Choroid plexus epithelial cell (primary cell): ENCODE measurements around the gene HLCS.

Experiments
- DNase-seq: peaks from one replicate; pipeline ENCODE4 v3.0.0-alpha.2; 2010; ENCODE audit warnings: low read depth
- H3K4me3 ChIP-seq: 2 replicates; pipeline ENCODE4 v1.5.1; 2011; ENCODE audit warnings: low read depth, mild to moderate bottlenecking, control low read depth, low read length, moderate library complexity
- TF ChIP-seq, protein P1 (sequence below): conservative IDR thresholded peaks from 2 replicates; pipeline ENCODE4 v1.5.1; 2011; ENCODE audit warnings: low read depth, mild to moderate bottlenecking, control low read depth, inconsistent platforms, low read length, moderate library complexity

Gene HLCS

DNA sequence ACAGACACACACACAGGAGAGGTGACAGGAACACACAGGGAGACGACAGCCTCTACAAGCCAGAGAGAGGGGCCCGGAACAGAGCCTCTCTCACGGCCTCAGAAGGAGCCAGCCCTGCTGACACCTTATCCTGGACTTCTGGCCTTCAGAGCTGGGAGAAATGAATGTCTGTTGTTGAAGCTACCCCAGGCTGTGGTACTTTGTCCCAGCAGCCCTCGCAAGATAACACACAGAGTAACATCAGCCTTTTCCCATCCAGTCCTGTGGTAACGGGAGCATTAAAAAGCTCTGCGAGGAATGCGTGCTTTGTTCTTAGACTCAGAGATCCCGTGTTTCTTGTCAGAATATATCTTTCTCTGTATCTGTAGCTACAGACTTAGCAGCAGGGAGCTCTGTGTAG is 136.4 kb downstream of the HLCS start:
- no peak overlapping the region for H3K4me3 ChIP-seq
- TF ChIP-seq, protein P1, sequence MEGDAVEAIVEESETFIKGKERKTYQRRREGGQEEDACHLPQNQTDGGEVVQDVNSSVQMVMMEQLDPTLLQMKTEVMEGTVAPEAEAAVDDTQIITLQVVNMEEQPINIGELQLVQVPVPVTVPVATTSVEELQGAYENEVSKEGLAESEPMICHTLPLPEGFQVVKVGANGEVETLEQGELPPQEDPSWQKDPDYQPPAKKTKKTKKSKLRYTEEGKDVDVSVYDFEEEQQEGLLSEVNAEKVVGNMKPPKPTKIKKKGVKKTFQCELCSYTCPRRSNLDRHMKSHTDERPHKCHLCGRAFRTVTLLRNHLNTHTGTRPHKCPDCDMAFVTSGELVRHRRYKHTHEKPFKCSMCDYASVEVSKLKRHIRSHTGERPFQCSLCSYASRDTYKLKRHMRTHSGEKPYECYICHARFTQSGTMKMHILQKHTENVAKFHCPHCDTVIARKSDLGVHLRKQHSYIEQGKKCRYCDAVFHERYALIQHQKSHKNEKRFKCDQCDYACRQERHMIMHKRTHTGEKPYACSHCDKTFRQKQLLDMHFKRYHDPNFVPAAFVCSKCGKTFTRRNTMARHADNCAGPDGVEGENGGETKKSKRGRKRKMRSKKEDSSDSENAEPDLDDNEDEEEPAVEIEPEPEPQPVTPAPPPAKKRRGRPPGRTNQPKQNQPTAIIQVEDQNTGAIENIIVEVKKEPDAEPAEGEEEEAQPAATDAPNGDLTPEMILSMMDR: no peak
- no peak for DNase-seq

- DNase-seq: no peak
- TF ChIP-seq, protein P1: no peak
- no peak overlapping the region for H3K4me3 ChIP-seq
Observed at GRCh38 chr21:36828891-36829515, 137.5 kb downstream of the HLCS start.

DNA sequence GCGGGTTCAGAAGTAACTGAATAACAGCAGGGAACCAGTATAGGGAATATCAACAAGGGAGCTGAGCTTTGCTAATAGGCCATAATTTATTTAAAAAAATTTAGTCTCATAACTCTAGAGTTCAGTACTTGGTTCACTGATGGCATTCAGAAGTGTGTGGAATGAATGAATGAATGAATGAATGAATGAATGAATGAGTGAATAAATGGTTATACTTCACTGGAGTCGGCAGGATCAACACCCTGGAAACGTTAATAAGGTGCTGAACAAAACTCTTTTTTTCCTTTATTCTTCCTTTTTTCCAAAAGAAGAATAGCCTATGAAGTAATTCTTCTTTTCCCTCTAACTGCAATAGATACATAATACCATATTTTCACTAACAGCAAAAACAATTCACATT is 138.3 kb downstream of the HLCS start:
- H3K4me3 ChIP-seq: no peak overlapping the region
- TF ChIP-seq, protein P1: no peak
- DNase-seq: no peak

GRCh38 chr21:36825658-36826057 is 140.8 kb downstream of the HLCS start:
- TF ChIP-seq, protein P1: no peak
- DNase-seq: no peak
- no peak overlapping the region for H3K4me3 ChIP-seq

DNA sequence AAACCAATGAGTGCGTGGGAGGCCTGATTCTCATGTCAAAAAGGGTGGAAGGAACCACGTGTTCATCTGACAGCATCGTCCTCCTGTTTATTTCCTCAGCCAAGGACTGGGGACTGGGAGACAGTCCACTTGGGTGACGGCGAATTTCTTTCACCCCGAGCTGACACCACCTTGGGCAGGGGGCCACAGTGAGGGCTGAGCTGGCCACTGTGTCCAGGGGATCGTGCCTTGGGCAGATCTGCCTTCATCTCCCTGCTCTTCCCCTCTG is 145.5 kb downstream of the HLCS start:
- no peak for DNase-seq
- no peak overlapping the region for H3K4me3 ChIP-seq
- TF ChIP-seq, protein P1: no peak

- TF ChIP-seq, protein P1: no peak
- DNase-seq: no peak
Observed at GRCh38 chr21:36820176-36821031, 146.1 kb downstream of the HLCS start.

More at GRCh38 chr21:36820176-36821031, 146.1 kb downstream of the HLCS start:
- no peak overlapping the region for H3K4me3 ChIP-seq
